NCI-H1930 (cell line): Measurements from ENCODE around the gene PTPN6.

Source experiments
- DNase-seq, 2 experiments: peaks; one replicate each; lab custom pipeline; 2025; lab: John Stamatoyannopoulos, UW

Gene PTPN6

GRCh38 chr12:7009512-7009911 lies 58.4 kb downstream of the PTPN6 start:
- DNase-seq: no peak
